GM06990 (cell line): ENCODE data around the gene EXOC2.

Experiments used
- DNase-seq: peaks from one replicate; pipeline ENCODE4 v3.0.0-alpha.2; 2011; ENCODE audit not compliant: insufficient read length; ENCODE audit errors: extremely low read depth
- H3K27me3 ChIP-seq: replicated peaks from 2 replicates; pipeline ENCODE4 v1.6.0; 2011; ENCODE audit warnings: low read length; ENCODE audit not compliant: control insufficient read depth, insufficient read depth
- H3K36me3 ChIP-seq: 2 replicates; pipeline ENCODE4 v1.5.1; 2011; ENCODE audit warnings: low read length; ENCODE audit not compliant: control insufficient read depth, insufficient read depth
- H3K4me3 ChIP-seq: replicated peaks from 2 replicates; pipeline ENCODE4 v1.5.1; 2011; ENCODE audit warnings: low read depth, mild to moderate bottlenecking, control low read depth, low read length
- TF ChIP-seq, protein P1 (sequence below): IDR thresholded peaks from 2 replicates; pipeline ENCODE4 v1.5.1; 2011; ENCODE audit warnings: low read length, control low read depth, mild to moderate bottlenecking, inconsistent platforms; ENCODE audit not compliant: insufficient read depth, poor library complexity, severe bottlenecking

EXOC2 gene

DNA sequence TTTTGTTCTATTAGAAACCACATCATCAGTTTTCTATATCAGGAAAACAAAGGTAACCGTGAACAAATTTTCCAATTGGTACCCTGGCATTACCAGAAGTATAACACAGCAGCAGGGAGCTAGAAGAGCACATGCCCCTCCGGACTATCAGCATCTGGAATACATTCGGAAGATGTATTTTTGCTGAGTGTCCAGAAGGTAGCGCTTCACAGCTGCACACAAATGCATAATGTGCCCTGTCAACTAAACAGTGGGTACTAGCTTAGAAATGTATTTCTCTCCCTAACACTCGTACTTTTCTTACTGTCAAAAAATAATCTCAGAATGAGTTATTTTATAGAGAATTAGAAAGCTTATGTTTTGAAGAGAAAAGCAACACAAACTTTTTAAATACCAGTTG lies 113.6 kb downstream of the EXOC2 start:
- Histone ChIP-seq H3K36me3 (no peaks in the 10 kb centered on the region; the same call in none of the 2 replicates), H3K4me3 (no peak overlapping the region), H3K27me3 (no peaks in the 10 kb centered on the region)
- TF ChIP-seq, protein P1, sequence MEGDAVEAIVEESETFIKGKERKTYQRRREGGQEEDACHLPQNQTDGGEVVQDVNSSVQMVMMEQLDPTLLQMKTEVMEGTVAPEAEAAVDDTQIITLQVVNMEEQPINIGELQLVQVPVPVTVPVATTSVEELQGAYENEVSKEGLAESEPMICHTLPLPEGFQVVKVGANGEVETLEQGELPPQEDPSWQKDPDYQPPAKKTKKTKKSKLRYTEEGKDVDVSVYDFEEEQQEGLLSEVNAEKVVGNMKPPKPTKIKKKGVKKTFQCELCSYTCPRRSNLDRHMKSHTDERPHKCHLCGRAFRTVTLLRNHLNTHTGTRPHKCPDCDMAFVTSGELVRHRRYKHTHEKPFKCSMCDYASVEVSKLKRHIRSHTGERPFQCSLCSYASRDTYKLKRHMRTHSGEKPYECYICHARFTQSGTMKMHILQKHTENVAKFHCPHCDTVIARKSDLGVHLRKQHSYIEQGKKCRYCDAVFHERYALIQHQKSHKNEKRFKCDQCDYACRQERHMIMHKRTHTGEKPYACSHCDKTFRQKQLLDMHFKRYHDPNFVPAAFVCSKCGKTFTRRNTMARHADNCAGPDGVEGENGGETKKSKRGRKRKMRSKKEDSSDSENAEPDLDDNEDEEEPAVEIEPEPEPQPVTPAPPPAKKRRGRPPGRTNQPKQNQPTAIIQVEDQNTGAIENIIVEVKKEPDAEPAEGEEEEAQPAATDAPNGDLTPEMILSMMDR = no peak
- no peak for DNase-seq

DNA sequence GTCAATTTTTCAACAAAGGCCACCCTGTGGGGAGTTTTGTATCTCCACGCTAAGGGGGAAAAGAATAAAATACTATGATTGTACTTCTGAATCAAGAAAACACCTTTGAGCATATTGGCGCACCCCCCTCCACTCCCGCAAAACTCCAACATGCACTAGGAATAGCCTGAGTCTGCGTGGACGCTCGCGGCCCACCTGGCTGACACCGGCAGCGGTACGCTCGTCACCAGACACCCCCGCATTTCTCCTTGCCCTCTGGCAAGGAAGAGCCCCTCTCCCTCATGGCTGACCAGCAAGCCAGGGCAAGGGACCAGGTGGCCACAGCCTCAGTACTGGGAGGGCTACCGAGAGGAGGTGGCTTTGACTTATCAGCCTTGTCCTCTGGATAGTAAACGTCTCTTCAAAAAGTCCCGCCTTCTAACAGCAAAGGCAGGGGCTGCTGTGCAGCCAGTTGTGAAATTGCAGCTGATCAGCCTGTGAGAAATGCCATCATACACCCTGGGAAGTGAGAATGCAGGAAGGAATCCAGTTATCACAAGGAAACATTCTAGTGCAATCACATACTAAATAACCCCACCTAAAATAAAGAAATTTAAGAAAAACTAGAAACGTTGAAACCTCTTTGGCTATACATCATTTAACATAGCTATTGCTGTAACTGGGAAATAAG lies 120.2 kb downstream of the EXOC2 start:
- no peak overlapping the region for H3K4me3 ChIP-seq
- H3K27me3 ChIP-seq = no peaks in the 10 kb centered on the region
- TF ChIP-seq, protein P1 = no peak
- H3K36me3 ChIP-seq = peaks cover 3% of the 10 kb centered on the region
- DNase-seq = no peak

DNA sequence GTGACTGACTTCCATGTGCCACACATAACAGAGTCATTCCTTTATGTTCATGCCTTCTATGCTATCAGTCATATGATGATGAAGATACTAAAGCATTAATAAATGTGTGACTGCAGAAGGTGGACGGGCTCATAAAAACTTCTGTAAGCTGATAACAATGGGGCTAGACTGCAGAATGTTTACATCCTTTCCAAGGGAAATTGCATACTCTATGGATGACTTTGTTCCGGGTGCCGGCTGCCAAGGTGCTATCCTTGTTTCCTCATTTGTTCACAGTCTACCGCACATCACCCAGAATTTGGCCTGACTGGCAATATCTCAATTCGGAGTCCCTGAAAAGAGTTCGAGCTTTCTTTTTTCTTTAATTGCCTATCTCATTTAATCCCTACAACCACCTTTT lies 121.0 kb downstream of the EXOC2 start:
- no peak for DNase-seq
- TF ChIP-seq, protein P1 = no peak
- H3K27me3 ChIP-seq = no peaks in the 10 kb centered on the region
- peaks cover 3% of the 10 kb centered on the region for H3K36me3 ChIP-seq
- H3K4me3 ChIP-seq = no peak overlapping the region

DNA sequence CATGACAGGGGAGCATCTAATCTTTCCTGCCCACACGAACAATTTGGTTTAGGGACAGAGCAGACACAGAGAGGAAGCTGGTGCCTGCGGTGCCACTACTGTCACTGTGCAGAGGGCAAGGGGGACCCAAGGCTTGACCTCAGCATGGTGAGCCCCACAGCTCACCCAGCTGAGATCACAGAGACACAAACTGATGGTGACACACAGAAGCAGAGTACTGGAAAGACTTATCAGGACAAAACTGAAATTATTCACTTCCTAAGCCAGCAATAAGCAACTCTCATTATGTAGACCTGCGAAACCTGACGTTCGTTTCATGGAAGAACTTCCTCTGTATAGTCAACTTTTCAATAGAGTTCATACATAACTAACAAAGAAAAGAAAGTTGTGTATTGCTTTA lies 122.1 kb downstream of the EXOC2 start:
- TF ChIP-seq, protein P1 = no peak
- Histone ChIP-seq H3K4me3 (no peak overlapping the region), H3K27me3 (no peaks in the 10 kb centered on the region), H3K36me3 (peaks cover 3% of the 10 kb centered on the region)
- DNase-seq = no peak

DNA sequence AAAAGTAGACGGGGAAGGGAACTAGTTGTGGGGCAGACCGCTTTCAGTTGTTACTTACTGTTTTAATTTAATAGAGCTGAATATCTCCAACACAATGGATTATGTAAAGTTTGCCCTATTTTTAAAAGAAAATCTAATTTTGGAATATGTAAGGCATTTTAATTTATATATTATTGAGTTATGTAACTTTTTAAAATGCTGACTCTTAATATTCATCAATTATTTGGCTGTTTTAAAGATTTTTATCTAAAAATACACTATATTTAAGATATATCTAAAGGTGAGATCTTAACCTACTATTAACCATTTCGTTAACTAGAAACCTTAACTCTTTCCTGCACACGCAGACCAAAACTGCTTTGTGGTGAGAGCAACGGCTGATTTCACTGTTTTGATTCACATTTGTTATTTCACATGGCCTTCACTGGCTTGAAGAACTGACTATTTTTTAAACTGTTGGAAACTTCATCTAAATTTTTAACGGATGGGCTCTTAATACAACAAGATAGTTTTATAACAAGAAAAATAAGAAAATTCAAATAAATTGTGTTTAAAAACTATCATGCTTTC lies 123.9 kb downstream of the EXOC2 start:
- H3K4me3 ChIP-seq = no peak overlapping the region
- no peak for DNase-seq
- no peaks in the 10 kb centered on the region for H3K27me3 ChIP-seq
- H3K36me3 ChIP-seq = peaks cover 4% of the 10 kb centered on the region
- TF ChIP-seq, protein P1 = no peak
